HG03520 (cell line): Measurements from ENCODE around the gene F8A1.
A peak's percentile ranks its signal among the peaks of the same experiment; 100 is the strongest.
"Not testable (repeated sequence)": the region's sequence is repeated elsewhere in the genome, so short reads cannot be mapped to it uniquely, and the experiment has no call there.

Source experiments
- ATAC-seq: cut with Tn5 transposase; IDR thresholded peaks from one replicate; pipeline ENCODE4 v1.9.1; 2021; ENCODE audit warnings: mild to moderate bottlenecking, moderate library complexity; ENCODE audit not compliant: unreplicated experiment

F8A1 gene

DNA sequence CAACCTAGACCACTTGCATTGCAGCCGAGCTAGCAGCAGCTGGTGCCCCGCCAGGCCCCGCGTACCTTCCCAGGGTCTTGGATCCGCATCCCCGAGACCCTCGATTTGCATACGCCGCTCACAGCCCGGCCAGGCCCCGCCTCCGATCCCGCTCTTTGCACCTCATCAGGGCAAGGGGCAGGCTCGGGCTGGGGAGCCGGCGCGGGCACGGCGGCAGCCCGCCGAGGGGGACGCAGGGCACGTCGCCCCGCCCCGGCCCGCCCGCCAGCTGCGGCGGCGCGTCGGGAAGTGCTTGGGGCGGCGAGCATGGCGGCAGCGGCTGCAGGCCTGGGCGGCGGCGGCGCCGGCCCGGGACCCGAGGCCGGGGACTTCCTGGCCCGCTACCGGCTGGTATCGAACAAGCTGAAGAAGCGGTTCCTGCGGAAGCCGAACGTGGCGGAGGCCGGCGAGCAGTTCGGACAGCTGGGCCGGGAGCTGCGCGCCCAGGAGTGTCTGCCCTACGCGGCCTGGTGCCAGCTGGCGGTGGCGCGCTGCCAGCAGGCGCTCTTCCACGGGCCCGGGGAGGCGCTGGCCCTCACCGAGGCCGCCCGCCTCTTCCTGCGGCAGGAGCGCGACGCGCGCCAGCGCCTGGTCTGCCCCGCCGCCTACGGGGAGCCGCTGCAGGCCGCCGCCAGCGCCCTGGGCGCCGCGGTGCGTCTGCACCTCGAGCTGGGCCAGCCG is at the start of gene F8A1:
Gene F8A1, plus strand, starts transcription at position 287 of the 720 bp plus-strand sequence. Its CDS starts 20 bp downstream, at position 307.
- ATAC-seq, result peak; percentile 46

- ATAC-seq, result no peak
Measured at GRCh38 chrX:154840856-154841255, 45.3 kb upstream of the F8A1 start.

DNA sequence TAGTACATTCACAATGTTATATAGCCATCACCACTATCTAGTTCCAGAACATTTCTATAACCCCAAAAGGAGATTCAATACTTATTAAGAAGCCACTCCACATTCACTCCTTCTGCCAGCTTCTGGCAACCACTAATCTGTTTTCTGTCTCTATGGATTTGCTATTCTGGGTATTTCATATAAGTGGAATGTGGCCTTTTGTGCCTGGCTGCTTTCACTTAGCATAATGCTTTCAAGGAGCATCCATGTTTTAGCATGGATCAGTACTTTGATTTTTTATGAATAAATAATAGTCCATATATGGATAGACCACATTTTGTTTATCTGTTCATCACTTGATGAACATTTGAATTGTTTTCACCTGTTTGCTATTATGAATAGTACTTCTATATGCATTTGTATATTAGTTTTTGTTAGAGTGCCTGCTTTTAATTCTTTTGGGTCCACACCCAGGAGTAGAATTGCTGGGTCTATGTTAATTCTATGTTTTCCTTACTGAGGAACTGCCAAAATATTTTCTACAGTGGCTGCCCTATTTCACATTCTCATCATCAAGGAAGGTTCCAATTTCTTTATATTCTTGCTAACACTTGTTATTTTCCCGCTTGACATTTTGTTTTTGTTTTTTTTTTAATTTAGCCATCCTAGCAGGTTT is 35.1 kb upstream of the F8A1 start:
- no peak for ATAC-seq

DNA sequence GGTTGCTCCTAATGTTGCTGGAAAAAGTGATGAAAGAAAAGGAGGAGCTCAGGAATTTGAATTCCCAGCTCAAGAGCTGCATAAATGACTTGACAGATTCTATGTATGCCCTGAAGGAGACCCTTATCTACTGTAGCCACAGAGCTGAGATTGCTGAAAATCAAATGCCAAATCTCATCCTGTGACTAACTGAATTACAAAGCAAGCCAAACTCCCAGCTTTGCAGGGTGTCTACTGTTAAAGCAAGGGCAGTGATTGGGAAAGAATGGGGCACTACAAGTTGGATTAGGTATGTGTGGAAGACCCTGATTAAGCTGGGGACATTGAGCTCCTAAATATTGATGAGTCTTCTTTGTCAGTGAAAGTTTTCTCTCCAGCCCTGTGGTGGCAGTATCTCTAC is 30.9 kb upstream of the F8A1 start:
- ATAC-seq, result no peak

DNA sequence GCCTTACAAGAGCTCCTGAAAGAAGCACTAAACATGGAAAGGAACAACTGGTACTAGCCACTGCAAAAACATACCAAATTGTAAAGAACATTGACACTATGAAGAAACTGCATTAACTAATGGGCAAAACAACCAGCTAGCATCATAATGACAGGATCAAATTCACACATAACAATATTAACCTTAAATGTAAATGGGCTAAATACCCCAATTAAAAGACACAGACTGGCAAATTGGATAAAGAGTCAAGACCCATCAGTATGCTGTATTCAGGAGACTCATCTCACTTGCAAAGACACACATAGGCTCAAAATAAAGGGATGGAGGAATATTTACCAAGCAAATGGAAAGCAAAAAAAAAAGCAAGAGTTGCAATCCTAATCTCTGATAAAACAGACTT is 17.6 kb upstream of the F8A1 start:
- ATAC-seq, result not testable (repeated sequence)

GRCh38 chrX:154873329-154873728 is 12.8 kb upstream of the F8A1 start:
- no peak for ATAC-seq

DNA sequence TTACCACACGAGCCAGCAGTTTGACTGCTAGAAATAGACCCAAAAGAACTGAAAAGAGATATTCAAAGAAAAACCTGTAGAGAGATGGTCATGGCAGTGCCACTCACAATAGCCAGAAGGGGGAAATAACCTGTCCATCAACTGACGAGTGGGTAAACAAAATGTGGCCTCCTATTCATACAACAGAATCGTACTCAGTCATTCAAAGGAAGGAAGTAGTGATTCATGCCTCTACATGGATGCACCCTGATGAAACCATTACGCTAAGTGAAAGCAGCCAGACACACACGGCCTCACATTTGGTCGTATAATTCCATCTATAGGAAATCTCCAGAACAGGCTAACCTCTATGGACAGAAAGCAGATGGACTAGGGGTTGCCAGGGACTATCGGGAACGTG is 2.1 kb upstream of the F8A1 start:
- ATAC-seq, result not testable (repeated sequence)

DNA sequence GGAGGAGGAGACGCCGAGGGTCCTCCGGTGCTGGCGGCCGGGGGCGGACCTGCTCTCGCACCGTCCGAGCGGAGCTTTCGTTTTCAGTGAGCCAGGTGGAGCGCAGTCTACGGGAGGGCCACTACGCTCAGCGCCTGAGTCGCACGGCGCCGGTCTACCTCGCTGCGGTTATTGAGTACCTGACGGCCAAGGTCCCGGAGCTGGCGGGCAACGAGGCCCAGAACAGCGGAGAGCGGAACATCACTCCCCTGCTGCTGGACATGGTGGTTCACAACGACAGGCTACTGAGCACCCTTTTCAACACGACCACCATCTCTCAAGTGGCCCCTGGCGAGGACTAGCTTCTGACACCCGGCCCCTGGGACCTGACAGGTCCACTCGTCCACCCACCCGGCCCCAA is 1.1 kb upstream of the F8A1 start:
- not testable (repeated sequence) for ATAC-seq

DNA sequence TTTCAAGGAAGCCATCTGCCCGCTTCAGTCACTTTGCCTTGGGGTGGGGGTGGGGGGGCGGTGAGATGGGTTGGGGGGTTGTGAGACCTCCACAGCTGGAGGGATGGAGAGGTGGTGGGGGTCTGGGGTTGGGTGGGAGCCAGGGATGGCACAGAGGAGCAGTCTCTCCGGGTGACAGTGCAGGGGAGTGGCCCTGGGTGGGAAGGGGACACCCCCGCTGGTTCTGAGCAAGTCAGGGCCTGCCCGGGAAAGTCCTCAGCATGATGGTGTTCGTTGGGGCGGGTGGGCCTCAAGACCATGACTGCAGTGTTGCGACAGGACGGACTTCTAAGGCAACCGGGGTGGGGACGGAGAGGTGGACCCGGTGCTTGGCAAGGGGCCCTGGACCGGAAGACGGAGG is 606 bp upstream of the F8A1 start:
- ATAC-seq, result not testable (repeated sequence)

- peak; percentile 34 for ATAC-seq
Measured at GRCh38 chrX:154886789-154887221, 650 bp downstream of the F8A1 start.

DNA sequence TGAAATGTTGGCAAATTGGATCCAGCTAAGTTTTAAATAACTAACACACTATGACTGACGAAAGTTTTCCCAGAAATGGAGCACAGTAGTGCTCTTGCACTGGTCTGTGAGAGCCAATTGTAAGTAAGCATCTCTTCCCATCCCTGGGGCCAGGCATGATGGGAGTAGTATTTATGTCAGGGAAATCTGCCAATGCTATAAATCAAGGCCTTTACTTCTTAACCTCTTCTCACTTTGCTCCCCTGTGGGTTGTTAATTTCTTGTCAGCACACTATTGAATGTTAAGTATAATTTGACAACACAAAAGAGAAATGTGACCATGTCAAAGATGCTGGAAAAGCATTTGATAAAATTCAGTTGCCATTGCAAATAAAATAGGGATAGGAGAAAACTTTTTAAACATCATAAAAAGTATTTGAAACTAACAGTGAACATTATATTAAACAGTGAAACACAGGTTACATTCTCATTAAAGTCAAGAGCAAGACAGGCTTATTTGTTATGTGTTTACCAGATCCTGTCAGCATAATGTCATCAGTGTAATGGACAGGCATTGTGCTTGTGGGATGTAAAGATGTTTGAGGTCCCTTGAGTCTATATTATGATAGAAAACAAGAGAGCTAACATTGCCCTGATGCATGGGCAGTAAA is 5.0 kb downstream of the F8A1 start:
- ATAC-seq, result no peak

GRCh38 chrX:154892296-154892695 is 6.1 kb downstream of the F8A1 start:
- no peak for ATAC-seq

DNA sequence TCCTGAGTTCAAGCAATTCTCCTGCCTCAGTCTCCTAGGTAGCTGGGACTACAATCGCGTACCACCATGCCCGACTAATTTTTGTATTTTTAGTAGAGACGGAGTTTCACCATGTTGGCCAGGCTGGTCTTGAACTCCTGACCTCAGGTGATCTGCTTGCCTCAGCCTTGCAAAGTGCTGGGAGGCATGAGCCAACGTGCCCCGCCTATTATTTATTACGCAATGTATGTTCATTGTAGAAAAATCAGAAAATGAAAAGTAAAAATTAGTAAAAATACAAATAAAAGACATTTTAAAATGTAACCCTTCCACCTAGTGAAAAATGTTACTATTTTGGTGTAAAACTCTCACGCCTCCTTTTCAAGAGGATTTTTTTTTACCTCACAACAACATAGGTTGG is 14.2 kb downstream of the F8A1 start:
- ATAC-seq, result no peak

DNA sequence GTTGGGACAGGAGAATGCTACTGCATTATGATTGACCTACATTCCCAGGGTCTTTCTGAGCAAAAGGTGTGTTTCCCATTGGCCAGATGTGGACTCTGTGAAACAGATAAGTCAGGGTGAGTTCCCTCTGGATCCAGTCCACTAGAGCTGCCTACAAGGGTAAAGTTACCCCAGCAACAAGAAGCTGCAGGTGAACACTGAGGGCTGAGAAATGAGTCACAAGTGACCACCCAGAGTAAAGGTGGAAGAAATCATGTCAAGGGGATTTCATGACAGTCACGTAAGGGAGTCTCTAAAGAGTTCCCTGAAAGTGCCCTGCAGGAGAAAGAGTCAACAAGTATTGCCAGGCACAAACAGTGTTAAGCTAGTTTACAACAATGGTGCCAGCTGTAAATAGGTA is 16.3 kb downstream of the F8A1 start:
- ATAC-seq, result no peak

- no peak for ATAC-seq
Measured at GRCh38 chrX:154908821-154909220, 22.7 kb downstream of the F8A1 start.

- ATAC-seq, result not testable (repeated sequence)
Measured at GRCh38 chrX:154910048-154910447, 23.9 kb downstream of the F8A1 start.

DNA sequence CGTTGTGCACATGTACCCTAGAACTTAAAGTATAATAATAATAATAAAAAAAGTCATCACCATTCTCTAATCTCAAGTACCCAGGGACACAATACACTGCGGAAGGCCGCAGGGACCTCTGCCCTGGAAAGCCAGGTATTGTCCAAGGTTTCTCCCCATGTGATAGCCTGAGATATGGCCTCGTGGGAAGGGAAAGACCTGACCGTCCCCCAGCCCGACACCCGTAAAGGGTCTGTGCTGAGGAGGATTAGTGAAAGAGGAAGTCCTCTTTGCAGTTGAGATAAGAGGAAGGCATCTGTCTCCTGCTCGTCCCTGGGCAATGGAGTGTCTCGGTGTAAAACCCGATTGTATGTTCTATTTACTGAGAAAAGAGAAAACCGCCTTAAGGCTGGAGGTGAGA is 24.4 kb downstream of the F8A1 start:
- ATAC-seq, result not testable (repeated sequence)

DNA sequence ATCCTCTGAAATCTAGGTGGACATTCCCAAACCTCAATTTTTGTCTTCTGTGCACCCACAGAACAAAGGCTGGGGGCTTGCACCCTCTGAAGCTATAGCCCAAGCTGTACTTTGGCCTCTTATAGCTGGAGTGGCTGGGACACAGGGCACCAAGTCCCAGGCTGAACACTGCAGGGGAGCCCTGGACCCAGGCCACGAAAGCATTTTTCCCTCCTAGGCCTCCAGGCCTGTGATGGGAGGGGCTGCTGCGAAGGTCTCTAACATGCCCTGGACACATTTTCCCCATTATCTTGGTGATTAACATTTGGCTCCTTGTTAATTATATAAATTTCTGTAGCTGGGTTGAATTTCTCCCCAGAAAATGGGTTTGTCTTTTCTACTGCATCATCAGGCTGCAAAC is 27.9 kb downstream of the F8A1 start:
- no peak for ATAC-seq

- ATAC-seq, result no peak
Measured at GRCh38 chrX:154918060-154918483, 31.9 kb downstream of the F8A1 start.

GRCh38 chrX:154924771-154925170 is 38.6 kb downstream of the F8A1 start:
- ATAC-seq, result not testable (repeated sequence)
